ENCODE data around the gene FAM107B. TPM values are rescaled to one million over a fixed set of nuclear protein-coding genes. Genes with fewer than 3 reads are reported as not detected.

Gene FAM107B
- total and polyA plus RNA-seq, 4 donors, result 38.4 to 85.4 (median 68.9) TPM

DNA sequence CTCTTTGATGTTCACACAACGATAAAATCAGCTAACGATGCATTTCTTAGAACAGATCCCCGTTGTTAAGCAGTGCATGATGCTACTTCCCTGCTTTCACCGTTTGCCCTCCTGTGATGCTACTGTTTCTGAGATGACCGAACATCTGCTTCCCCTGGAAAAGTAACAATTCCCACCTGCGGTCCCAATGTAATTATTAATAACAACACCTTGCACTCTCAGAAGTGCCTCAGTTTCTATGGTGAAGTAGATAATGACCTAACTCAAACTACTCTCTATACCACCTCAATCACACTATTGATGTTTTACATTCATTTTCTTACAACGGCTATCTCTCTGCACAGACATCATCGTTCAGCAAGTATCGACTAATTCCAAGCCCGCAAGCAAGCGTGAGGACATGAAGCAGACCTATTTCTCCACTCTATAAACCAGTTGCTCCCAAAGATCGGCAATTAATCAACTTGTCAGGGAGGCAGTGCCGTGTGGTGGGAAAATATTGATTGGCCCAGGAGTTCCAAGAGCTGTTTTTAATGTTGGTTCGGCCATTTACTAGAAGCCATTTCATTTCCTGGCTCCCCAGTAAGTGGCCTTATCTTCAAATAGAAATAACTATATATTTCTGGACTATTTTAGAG, 42.7 kb downstream of the FAM107B start:
- Histone ChIP-seq H3K27ac (ENCODE audit: low read depth in 1 of 2, low read length in 1 of 2) (no peak overlapping the region), H3K4me1 (ENCODE audit: control insufficient read depth in 5 of 5, insufficient read depth in 5 of 5, low read length in 5 of 5) (peaks cover 0 to 24% (median 5%) of the 10 kb centered on the region in 5 donors), H3K9me3 (ENCODE audit: control insufficient read depth in 4 of 4, insufficient read depth in 3 of 4, low read length in 3 of 4) (peaks cover 0 to 2% (median 0%) of the 10 kb centered on the region in 4 donors), H3K4me3 (no peak overlapping the region), H3K27me3 (ENCODE audit: control insufficient read depth in 3 of 3, insufficient read depth in 3 of 3, low read length in 2 of 3) (no peaks in the 10 kb centered on the region), H3K9ac (ENCODE audit: insufficient read depth in 1 of 2, low read length in 2 of 2) (no peak overlapping the region), H3K36me3 (ENCODE audit: control insufficient read depth in 4 of 4, insufficient read depth in 4 of 4, low read length in 4 of 4) (no peaks in the 10 kb centered on the region)
- 90 to 94% methylated on average over 14 of the region's 14 CpGs for WGBS, 2 donors
- no peak for TF ChIP-seq CTCF (IDR thresholded peaks at IDR 0.05; ENCODE audit: control extremely low read depth, extremely low read depth)
- DNase-seq, result no peak
- ATAC-seq (ENCODE audit: insufficient read depth, low FRiP score), result no peak

- no peak overlapping the region for H3K27ac ChIP-seq (ENCODE audit: low read depth in 1 of 2, low read length in 1 of 2)
- H3K9me3 ChIP-seq (ENCODE audit: control insufficient read depth in 4 of 4, insufficient read depth in 3 of 4, low read length in 3 of 4), result peaks cover 0 to 4% (median 0%) of the 10 kb centered on the region in 4 donors
- DNase-seq, result peak in 1 of 3 donors; percentile 56
- no peaks in the 10 kb centered on the region for H3K27me3 ChIP-seq (ENCODE audit: control insufficient read depth in 3 of 3, insufficient read depth in 3 of 3, low read length in 2 of 3)
- no peaks in the 10 kb centered on the region for H3K36me3 ChIP-seq (ENCODE audit: control insufficient read depth in 4 of 4, insufficient read depth in 4 of 4, low read length in 4 of 4)
- no peak for ATAC-seq (ENCODE audit: insufficient read depth, low FRiP score)
- WGBS, 2 donors, result 85 to 86% methylated on average over 3 of the region's 3 CpGs
- TF ChIP-seq CTCF (IDR thresholded peaks at IDR 0.05; ENCODE audit: control extremely low read depth, extremely low read depth), result no peak
- peaks cover 0 to 12% (median under 1%) of the 10 kb centered on the region in 5 donors for H3K4me1 ChIP-seq (ENCODE audit: control insufficient read depth in 5 of 5, insufficient read depth in 5 of 5, low read length in 5 of 5)
- no peak overlapping the region for H3K9ac ChIP-seq (ENCODE audit: insufficient read depth in 1 of 2, low read length in 2 of 2)
- H3K4me3 ChIP-seq, result no peak overlapping the region
Observed at GRCh38 chr10:14728346-14728745, 46.4 kb downstream of the FAM107B start.

DNA sequence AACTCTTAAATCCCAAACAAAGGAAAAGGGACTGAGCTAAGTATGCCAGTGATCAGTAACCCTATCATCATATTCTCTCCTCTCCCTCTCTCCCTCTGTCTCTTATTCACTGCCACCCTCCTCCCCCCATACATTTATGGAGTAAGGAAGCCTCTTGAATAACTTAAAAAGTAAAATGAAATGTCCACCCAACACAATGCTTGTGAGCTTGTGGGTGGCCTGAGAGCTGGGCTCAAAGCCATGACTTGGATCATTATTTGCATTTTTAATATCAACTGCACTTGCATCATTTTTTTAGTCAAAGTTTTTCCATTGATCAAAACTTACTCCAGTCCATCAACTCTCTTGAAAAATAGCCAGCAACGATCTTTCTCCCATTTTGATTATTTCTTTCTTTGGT, 46.8 kb downstream of the FAM107B start:
- ATAC-seq (ENCODE audit: insufficient read depth, low FRiP score) (no peak), DNase-seq (peak; percentile 33 to 85 (median 74))
- Histone ChIP-seq H3K36me3 (ENCODE audit: control insufficient read depth in 4 of 4, insufficient read depth in 4 of 4, low read length in 4 of 4) (no peaks in the 10 kb centered on the region), H3K27ac (ENCODE audit: low read depth in 1 of 2, low read length in 1 of 2) (no peak overlapping the region), H3K9me3 (ENCODE audit: control insufficient read depth in 4 of 4, insufficient read depth in 3 of 4, low read length in 3 of 4) (peaks cover 0 to 4% (median 0%) of the 10 kb centered on the region in 4 donors), H3K9ac (ENCODE audit: insufficient read depth in 1 of 2, low read length in 2 of 2) (no peak overlapping the region), H3K4me1 (ENCODE audit: control insufficient read depth in 5 of 5, insufficient read depth in 5 of 5, low read length in 5 of 5) (peaks cover 0 to 12% (median 1%) of the 10 kb centered on the region in 5 donors), H3K4me3 (no peak overlapping the region), H3K27me3 (ENCODE audit: control insufficient read depth in 3 of 3, insufficient read depth in 3 of 3, low read length in 2 of 3) (no peaks in the 10 kb centered on the region)
- WGBS, 2 donors, result 79 to 85% methylated on average over 1 of the region's 1 CpG
- TF ChIP-seq CTCF (IDR thresholded peaks at IDR 0.05; ENCODE audit: control extremely low read depth, extremely low read depth), result no peak

All from lung (tissue), 12 donors.